ENCODE data around the gene CRB2. TPM values are rescaled to one million over a fixed set of nuclear protein-coding genes. Genes with fewer than 3 reads are reported as not detected.
A peak's percentile ranks its signal among the peaks of the same experiment; 100 is the strongest.

CRB2 gene
- total RNA-seq, 2 donors from 2014 or later: under 0.01 to 1.3 TPM

DNA sequence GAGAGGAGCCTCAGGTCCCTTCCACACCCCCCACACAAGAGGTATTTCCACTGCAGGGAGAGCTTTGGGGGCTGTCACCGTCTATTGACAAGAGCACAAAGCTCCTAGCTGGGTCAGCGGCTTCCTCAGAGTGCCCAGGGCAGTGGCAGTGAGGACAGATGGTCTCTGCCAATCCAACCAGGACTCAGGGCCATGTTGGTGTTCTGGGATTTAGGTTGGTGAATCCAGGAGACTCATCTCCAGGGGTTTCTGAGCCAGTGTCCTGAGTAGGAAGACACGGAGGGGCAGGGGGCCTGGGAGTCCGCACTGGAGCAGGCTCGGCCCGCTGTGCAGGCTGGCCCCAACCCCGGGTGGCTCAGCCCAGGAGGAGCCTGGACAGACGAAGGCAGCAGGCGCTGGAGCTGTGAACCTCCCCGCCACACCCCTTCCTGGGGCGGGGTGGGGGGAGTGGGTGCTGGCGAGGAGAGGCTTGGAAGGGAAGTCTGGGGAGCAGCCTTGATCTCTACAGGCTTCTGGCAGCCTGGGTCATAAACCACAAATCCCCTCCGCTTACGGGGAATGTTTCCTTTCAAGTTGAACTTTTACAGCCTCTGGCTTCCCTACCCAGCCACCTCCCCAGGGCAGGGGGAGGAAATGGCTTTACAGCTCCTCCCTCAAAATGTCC is 19.6 kb downstream of the CRB2 start:
- Histone ChIP-seq H3K36me3 (replicated peaks in 1 of 2; ENCODE audit: insufficient read depth in 1 of 2, low read depth in 2 of 2) (no peaks in the 10 kb centered on the region), H3K4me1 (peaks cover 21% of the 10 kb centered on the region), H3K27ac (no peak overlapping the region), H3K9me3 (no peaks in the 10 kb centered on the region), H3K4me3 (no peak overlapping the region), H3K27me3 (peaks cover 0 to 11% of the 10 kb centered on the region in 2 donors)
- DNase-seq: no peak
- ATAC-seq: peak; percentile 22
- intact Hi-C loops (cut with DNase I): no loop called here
- TF ChIP-seq, protein P1, sequence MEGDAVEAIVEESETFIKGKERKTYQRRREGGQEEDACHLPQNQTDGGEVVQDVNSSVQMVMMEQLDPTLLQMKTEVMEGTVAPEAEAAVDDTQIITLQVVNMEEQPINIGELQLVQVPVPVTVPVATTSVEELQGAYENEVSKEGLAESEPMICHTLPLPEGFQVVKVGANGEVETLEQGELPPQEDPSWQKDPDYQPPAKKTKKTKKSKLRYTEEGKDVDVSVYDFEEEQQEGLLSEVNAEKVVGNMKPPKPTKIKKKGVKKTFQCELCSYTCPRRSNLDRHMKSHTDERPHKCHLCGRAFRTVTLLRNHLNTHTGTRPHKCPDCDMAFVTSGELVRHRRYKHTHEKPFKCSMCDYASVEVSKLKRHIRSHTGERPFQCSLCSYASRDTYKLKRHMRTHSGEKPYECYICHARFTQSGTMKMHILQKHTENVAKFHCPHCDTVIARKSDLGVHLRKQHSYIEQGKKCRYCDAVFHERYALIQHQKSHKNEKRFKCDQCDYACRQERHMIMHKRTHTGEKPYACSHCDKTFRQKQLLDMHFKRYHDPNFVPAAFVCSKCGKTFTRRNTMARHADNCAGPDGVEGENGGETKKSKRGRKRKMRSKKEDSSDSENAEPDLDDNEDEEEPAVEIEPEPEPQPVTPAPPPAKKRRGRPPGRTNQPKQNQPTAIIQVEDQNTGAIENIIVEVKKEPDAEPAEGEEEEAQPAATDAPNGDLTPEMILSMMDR (IDR thresholded peaks at IDR 0.05): no peak
- no peak for TF ChIP-seq POLR2A (IDR thresholded peaks at IDR 0.05)
- WGBS, 2 donors: 7 to 24% methylated on average over 9 to 14 of the region's 14 CpGs

DNA sequence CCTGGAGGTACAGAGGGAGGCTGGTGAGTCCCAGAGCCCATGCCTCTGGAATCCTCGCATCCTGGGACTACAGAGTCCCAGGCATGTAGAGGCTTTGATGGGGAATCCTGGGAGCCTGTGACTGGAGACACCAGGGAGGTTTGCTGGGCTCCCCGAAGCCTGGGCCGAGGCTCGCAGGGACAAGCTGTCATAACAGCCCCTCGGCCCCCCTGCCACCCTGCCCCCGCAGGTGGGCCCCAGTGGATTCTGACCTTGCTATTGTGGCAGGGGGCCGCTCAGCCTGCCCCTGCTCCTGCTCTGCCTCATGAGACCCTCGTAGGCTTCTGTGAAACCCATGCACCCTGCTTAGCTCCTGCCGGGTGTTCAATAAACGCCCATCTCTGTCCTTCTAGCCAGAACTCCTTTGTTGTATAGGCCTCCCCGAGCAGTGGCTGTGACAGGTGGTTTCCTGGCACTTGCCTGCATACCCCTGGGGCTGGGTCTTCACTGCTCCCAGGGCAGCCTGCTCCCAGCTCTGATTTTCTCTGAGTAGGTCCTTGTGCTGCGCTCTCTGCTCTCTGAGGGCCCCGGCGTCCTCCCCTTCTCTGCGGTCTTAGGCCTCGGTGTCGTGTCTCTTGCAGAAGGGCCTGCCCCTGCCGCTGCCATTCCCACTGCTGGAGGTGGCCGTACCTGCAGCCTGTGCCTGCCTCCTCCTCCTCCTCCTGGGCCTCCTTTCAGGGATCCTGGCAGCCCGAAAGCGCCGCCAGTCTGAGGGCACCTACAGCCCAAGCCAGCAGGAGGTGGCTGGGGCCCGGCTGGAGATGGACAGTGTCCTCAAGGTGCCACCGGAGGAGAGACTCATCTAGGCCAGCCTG is 20.4 kb downstream of the CRB2 start:
- TF ChIP-seq, protein P1 (IDR thresholded peaks at IDR 0.05): no peak
- 20 to 62% methylated on average over 8 to 24 of the region's 24 CpGs for WGBS, 2 donors
- no peak for ATAC-seq
- no peak overlapping the region for H3K4me3 ChIP-seq
- H3K9me3 ChIP-seq: no peaks in the 10 kb centered on the region
- H3K4me1 ChIP-seq: peaks cover 21% of the 10 kb centered on the region
- H3K36me3 ChIP-seq (replicated peaks in 1 of 2; ENCODE audit: insufficient read depth in 1 of 2, low read depth in 2 of 2): no peaks in the 10 kb centered on the region
- intact Hi-C loops (cut with DNase I): no loop called here
- peaks cover 0 to 11% of the 10 kb centered on the region in 2 donors for H3K27me3 ChIP-seq
- no peak overlapping the region for H3K27ac ChIP-seq
- DNase-seq: no peak

DNA sequence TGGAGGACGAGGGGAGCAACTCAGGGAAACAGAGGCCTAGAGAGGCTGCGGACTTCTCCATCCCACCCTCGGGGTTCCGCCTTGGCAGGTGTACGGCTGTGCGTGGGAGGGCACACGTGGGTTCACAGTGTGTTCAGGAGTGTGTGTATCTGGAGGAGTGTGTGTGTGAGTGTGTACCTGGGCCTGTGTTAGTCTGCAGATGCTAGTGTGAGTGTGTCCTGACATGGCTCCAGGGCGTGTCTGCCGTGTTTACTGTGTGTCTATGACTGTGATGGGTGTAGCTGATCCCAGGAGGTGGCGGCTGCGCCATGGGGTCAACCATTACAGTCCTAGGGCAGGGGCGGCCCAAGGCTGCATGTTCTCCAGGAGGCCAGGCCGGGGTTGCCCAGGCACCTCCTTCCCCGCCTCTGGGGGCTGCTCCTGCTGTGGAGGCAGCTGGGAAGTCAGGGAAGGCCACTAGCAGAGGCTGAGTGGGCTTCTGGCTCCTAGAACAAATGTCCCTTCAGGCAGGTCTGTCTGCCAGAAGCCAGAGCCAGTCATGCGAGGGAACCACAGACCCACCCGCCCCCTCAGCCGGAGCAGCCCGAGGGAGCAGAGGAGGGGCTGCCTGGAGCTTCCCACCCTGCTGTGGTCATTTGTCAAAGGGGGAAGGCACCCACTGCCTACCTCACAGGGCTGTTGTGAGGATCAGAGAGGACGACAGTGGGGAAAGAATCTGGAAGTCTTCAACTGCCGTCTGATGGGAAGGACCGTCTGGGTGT is 21.4 kb downstream of the CRB2 start:
- H3K4me3 ChIP-seq: no peak overlapping the region
- WGBS, 2 donors: 36 to 66% methylated on average over 6 to 21 of the region's 21 CpGs
- H3K27me3 ChIP-seq: peaks cover 0 to 11% of the 10 kb centered on the region in 2 donors
- H3K4me1 ChIP-seq: peaks cover 21% of the 10 kb centered on the region
- intact Hi-C loops (cut with DNase I): no loop called here
- DNase-seq (no peak), ATAC-seq (no peak)
- H3K9me3 ChIP-seq: no peaks in the 10 kb centered on the region
- H3K36me3 ChIP-seq (replicated peaks in 1 of 2; ENCODE audit: insufficient read depth in 1 of 2, low read depth in 2 of 2): no peaks in the 10 kb centered on the region
- TF ChIP-seq, protein P1 (IDR thresholded peaks at IDR 0.05): no peak
- TF ChIP-seq POLR2A (IDR thresholded peaks at IDR 0.05): no peak
- no peak overlapping the region for H3K27ac ChIP-seq

DNA sequence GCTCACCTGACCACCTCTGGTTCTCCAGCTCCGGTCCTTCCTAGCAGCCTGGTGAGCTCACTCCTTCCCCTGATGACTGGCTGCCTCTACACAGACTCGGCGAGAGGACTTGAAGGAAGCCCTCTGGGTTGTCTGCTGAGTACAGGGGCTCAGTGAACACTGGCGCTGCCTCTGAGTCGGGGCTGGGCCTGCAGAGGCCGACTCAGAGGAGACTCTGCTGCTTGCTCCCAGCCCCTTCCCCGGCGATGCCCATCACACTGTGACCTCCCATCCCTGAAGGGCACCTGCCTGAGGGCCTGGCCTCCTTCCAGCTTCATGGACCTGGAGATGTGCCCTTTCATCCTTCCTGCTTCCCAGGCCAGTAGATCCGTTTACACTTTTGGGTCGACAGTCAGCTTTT is 22.0 kb downstream of the CRB2 start:
- Histone ChIP-seq H3K27me3 (peaks cover 0 to 11% of the 10 kb centered on the region in 2 donors), H3K4me3 (no peak overlapping the region), H3K36me3 (replicated peaks in 1 of 2; ENCODE audit: insufficient read depth in 1 of 2, low read depth in 2 of 2) (no peaks in the 10 kb centered on the region), H3K27ac (no peak overlapping the region), H3K4me1 (peaks cover 18% of the 10 kb centered on the region), H3K9me3 (no peaks in the 10 kb centered on the region)
- WGBS, 2 donors: 45 to 64% methylated on average over 5 to 10 of the region's 10 CpGs
- DNase-seq (no peak), ATAC-seq (no peak)
- intact Hi-C loops (cut with DNase I): no loop called here
- no peak for TF ChIP-seq POLR2A (IDR thresholded peaks at IDR 0.05)
- TF ChIP-seq, protein P1 (IDR thresholded peaks at IDR 0.05): no peak

Measured in body of pancreas (tissue), 4 donors.